ENCODE results near the gene PREP.
"Not testable (repeated sequence)": the region's sequence is repeated elsewhere in the genome, so short reads cannot be mapped to it uniquely, and the experiment has no call there.

The PREP gene

DNA sequence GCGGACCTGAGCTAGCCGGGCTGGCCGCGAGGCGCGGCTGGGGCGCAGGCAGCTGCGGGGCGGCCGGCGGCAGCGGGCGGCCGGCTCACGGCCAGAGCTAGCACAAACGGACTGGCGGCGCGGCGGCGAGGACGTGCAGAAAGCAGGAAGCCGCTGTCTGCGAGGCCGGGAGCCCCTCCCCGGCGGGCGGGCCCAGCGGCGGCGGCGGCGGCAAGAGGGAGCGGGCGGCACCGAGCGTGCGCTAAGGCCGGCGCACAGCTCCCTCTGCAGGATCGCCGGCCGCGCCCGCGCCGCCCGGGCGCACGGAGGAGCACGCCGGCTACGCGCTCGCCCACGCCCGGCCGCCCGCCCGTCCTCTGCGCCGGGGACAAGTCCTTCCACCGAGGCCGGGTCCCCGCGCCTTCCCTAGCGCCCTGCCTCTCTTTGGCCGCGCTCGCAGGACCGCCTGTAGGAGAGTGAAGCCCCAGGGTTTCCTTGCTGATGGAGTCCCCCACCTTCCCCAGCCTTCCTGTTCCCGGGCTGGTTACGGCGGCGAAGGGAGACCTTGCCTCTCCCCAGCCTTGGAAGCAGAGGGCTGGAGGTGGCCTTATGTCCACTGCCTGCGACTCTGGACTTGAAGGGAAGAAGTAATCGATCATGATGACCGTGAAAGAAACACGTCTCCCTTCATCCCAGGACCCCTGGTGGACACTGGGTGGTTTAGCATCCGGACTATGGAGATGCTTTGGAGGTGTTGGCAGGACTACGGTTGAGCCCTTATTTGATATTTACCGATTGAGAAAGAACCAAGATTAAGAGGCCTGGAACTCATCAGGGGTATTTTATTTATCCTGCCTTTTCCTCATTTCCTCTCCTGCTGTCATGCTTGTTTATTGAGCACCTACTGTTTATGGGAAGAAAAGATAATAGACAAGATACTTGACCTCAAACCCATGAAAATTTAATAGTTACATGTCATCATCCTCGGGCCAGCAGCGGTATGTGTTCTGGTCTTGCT, at the start of gene PREP:
Gene PREP, minus strand, starts transcription at position 144 of the 997 bp plus-strand sequence. CDS start 191 bp downstream, outside the sequence.
- peak; percentile 67 for DNase-seq

DNA sequence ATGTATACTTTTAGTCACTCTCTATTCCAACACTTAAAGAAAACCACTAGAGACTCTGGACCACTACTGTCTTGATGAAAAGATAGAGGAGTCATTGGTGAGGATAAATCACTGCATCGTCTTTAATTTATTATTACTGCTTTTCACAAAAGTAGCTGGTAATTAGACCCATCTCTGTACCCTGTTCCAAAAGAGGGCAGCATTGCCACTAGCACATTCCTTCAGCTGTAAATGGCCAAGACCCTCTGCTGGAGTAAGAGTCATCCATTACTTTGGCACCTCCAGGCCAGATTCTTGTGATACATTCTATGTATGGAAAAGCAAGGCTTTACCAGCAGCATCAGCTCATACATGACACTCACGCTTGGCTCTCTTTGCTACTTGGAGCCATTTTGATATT, 49.5 kb upstream of the PREP start:
- no peak for DNase-seq

DNA sequence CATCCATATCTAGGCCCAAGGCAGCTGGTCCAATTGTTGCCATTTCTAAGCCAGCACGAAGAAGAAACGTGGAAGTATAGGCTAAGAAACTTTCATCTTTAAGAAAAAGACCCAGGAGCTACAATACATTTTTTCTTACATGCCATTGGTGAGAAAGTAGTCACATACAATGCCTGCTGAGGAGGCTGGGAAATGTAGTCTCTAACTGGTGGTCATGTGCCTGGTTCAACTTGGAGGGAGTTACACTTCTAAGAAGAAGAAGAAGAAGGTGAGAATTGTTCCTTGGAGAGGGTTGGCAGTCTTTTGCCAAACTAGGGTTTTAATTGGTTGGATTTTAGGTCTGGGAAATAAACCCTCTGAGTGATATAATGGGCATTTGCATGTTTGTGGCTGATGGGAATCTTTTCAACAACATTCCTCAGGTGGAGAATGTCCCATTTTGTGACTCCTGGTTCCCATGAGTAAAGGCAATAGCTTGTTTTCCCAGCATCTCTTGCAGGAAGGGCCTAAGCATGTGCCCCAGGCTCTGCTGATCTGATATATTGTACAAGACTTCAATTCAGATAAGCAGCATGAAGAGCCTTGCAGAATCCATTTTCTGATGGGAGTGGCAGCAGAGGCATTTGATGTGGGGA, 47.0 kb upstream of the PREP start:
- no peak for DNase-seq

DNA sequence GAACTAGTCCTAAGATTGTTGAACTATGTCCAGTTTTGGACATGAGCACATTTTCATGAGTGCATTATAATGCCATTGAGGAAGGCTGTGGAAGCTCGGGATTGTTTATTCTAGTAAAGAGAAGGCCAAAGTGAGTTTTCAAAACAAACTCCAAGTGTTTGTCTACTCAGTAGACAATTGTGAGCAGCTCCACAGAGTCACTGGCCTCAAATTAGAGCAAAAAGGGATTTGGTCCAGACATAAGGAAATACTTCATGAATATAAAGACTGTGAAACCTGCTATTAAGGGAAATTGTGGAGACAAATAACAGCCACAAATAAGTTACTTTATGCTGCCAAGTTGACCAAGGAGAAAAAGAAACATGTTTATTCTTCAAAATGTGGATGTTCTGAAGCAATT, 42.6 kb upstream of the PREP start:
- DNase-seq = no peak

GRCh38 chr6:105443941-105444340, 41.1 kb upstream of the PREP start:
- DNase-seq = no peak

- no peak for DNase-seq
These were observed 39.5 kb upstream of the PREP start for GRCh38 chr6:105442369-105442768.

DNA sequence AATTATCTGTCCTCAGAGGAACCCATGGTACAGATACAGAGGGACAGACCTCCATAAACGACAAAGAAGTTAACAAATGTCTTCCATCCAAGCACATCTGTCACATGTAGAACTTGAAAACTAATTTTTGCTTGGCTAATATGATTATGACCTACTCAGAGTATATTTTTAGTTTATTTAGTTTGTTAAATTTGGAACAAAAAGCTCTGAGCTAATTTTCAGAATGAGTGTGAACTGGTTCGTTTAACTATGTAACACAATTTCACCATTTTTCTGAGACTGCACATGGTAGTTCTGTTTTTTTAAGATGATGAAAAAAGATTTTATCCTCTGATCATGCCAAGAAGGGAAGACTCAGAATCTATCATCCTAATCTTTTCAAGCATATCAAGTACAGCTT, 34.4 kb upstream of the PREP start:
- DNase-seq = no peak

DNA sequence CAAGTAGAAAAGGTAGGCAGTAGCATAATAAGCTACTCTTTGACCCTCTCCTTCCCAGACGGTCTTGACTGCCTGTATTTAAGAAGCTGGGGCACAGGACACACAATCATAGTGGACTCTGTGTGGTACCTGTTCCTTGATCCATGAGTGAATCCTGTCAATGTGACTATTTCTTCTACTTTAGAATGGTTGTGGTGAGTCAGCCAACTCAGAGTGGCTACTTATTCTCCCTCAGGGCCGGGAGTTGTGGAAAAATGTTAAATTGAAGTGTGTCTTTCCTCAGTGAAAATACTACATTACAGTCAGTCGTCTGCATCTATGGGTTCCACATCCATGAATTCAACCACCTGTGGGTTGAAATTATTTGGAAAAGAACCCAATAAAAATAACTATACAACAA, 30.8 kb upstream of the PREP start:
- DNase-seq = no peak

DNA sequence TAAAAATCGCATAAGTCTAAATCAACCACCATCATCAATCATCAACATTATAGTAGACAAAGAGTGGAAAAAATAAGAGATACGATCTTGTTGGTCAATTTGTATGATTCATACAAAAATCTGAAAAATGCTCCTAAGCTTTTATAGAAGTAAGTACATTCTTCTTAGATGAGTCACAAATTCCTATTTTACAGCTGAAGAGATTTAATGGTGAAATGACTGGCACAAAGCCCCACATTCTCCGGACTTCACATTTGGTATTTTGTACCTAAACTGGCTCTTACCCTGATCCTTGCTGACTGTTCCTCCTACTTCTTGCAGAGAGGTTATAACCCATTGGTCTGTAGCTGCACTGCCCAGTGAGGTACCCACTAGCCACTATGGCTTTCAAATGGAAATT, 29.9 kb upstream of the PREP start:
- DNase-seq = no peak

DNA sequence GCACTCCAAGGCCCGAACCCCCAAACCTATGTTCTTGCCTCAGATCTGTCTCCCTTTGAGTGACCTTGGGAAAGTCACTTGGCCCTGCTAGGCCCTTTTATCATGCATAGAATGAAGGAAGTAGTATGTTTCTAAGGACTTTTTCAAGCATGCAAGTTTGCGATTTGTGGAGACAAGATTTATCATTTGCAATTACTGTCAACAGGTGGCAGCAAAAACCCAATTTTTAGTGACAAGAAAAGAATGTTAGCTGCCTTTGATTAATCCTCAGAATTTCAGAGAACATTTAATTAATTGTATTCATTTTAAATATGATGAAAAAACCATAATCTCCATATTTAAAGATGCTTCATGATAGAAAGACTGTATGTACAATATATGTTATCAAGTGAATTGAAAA, 28.3 kb upstream of the PREP start:
- DNase-seq = peak; percentile 4

- no peak for DNase-seq
These were observed 27.8 kb upstream of the PREP start for GRCh38 chr6:105430685-105431084.

DNA sequence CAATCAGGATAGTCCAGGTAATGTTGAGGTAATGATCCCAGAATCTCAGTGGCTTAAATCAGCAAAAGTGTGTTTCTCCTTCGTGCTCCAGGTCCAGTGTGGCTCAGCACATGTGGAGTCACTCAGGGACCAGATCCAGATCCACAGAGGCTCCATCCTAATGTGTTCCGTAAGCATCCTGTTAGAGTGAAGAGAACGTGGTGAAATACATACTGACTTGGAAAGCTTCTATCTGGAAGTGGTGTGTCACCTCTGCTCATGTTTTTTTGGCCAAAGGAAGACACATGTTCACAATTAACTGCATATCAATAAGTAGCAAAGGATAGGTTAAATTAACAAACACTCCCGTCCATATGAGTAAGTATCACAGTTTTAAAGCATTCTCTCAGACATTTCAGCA, 26.8 kb upstream of the PREP start:
- DNase-seq = no peak

GRCh38 chr6:105428342-105428957, 25.6 kb upstream of the PREP start:
- DNase-seq = no peak

DNA sequence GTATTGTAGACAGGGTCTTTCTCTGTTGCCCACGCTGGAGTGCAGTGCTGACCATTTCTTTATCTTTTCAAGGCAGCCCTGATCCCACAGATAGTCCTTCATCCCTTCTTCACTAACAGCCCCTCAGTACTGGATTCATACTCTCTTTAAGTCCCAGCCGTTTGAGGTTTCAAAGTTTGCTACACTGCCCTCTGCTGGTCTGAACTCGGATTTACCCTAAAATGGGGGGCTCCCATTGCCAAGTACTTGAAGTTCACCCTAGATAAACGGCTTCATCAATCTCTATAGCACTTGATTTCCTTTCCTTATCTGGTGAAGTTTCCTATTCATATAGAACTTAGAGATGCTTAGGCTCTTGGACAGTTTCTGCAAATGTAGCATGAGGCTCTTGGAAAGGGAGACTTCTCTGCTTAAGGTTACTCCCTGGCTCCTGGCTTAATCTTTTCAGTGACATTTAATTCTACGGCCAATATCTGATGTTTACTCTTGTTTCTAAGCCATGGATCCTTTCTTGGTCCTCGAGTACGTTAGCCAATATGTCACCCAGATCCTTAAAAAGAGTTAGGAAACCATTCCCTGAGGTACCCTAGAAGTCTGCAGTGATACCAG, 21.4 kb upstream of the PREP start:
- DNase-seq = no peak

GRCh38 chr6:105416971-105417370, 14.1 kb upstream of the PREP start:
- DNase-seq = not testable (repeated sequence)

GRCh38 chr6:105409734-105410133, 6.9 kb upstream of the PREP start:
- DNase-seq = no peak

- no peak for DNase-seq
These were observed 568 bp downstream of the PREP start for GRCh38 chr6:105402090-105402938.

DNA sequence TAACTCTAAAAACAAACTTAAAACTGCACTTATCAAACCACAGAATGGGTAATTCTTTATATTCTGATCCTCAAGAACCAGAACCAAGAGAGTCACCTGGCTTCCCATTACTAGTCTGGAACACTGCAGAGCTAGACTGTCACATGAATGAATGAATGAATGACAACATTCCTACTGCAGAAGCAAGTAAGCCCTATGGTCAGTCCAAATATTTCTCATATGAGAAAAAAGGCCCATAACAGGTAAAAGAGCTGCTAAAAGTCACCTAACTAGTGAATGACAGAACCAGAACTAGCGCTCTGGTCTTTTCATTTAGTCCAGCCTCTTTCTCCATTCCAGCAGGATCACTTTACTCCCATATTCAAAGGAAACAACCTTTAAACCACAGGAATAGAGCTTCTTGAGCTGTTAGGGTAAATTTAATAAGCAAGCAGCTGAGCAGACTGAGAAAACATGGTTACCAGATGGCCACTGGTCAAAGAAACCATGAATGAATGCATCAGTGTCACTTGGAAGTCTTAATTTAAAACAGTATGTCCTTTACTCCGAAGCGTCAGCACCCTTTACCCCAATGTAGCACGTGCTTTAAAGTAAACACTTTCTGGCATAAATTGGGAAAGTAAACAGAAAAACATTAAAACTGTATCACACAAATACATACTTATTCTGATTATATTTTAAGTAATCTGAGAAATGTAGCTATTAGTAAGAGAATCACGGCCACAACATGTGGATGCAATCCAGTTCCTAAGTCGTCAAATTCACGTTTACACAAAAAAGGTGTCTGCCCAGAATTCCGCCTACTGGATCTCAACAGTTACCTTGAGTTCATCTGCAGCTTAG, 1.4 kb downstream of the PREP start:
- no peak for DNase-seq

- DNase-seq = no peak
These were observed 2.4 kb downstream of the PREP start for GRCh38 chr6:105400501-105400900.

DNA sequence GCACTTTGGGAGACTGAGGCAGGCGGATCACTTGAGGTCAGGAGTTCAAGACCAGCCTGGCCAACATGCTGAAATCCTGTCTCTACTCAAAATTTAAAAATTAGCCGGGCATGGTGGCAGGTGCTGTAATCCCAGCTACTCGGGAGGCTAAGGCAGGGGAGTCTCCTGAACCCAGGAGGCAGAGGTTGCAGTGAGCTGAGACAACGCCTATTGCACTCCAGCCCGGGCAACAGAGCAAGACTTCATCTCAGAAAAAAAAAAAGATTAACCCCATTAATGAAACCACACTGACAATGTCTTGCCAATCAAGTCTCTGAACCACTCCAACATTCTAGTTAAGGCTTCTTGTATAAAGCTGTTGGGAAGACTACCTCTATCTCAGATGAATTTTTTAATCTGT, 4.0 kb downstream of the PREP start:
- no peak for DNase-seq

DNA sequence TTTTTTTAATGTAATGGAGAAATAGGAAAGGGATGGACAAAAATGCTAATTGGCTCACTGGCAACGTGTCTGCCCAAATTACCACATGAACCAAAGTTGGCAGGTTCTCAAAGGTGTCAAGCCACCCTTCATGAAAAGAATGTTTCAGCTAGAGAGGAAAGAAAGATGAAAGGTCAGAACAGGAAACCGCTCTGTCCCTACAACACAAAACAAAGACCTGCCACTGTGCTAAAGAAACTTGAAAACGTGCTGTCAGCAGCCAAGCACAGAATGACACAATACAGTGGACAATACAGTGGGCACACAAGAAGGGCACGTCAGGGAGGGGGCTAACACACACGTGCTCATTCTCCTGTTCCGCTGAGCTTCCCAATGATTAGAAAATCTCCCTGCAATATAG, 4.9 kb downstream of the PREP start:
- DNase-seq = no peak

Measured in DMS153 (cell line).